HepG2 (cell line): Measurements from ENCODE around the gene IRAK1BP1. TPM values are rescaled to one million over a fixed set of nuclear protein-coding genes. Genes with fewer than 3 reads are reported as not detected.

Source experiments
- ATM ChIP-seq: fragments of 450-650 bp; IDR thresholded peaks from 2 replicates; pipeline ENCODE4 v1.7.1; 2017; ENCODE audit warnings: mild to moderate bottlenecking, borderline replicate concordance
- KAT8 ChIP-seq: IDR thresholded peaks from 2 replicates; pipeline ENCODE4 v1.6.1; 2016; ENCODE audit warnings: missing genetic modification reagents, missing compliant biosample characterization
- MAFG ChIP-seq: sonication (generic); formaldehyde crosslinking; IDR thresholded peaks from 2 replicates; pipeline ENCODE4 v1.5.1; 2020; ENCODE audit warnings: mild to moderate bottlenecking, missing genetic modification reagents
- MIER2 ChIP-seq: IDR thresholded peaks from 2 replicates; pipeline ENCODE4 v1.6.1; 2016; ENCODE audit warnings: missing biosample characterization, missing genetic modification reagents
- POGZ ChIP-seq: sonication (generic); formaldehyde crosslinking; IDR thresholded peaks from 2 replicates; pipeline ENCODE4 v1.4.0; 2020; ENCODE audit warnings: mild to moderate bottlenecking, missing genetic modification reagents
- SALL2 ChIP-seq: sonication (generic); formaldehyde crosslinking; IDR thresholded peaks from 2 replicates; pipeline ENCODE4 v1.8.1; 2023; ENCODE audit warnings: mild to moderate bottlenecking, missing genetic modification reagents, inconsistent platforms
- SETDB1 ChIP-seq: sonication (generic); formaldehyde crosslinking; IDR thresholded peaks from 2 replicates; pipeline ENCODE4 v1.5.1; 2020; ENCODE audit warnings: missing genetic modification reagents, mild to moderate bottlenecking, borderline replicate concordance
- THYN1 ChIP-seq: sonication (generic); formaldehyde crosslinking; IDR thresholded peaks from 2 replicates; pipeline ENCODE4 v1.8.1; 2023; ENCODE audit warnings: low read depth, mild to moderate bottlenecking, moderate library complexity, missing genetic modification reagents, borderline replicate concordance
- ZBTB38 ChIP-seq: sonication (generic); formaldehyde crosslinking; IDR thresholded peaks from 2 replicates; pipeline ENCODE4 v1.5.1; 2020; ENCODE audit warnings: mild to moderate bottlenecking, missing genetic modification reagents
- ZFP36L2 ChIP-seq: sonication (generic); formaldehyde crosslinking; IDR thresholded peaks from 2 replicates; pipeline ENCODE4 v1.4.0; 2020; ENCODE audit warnings: missing genetic modification reagents
- ZNF143 ChIP-seq: sonication (generic); formaldehyde crosslinking; IDR thresholded peaks from 2 replicates; pipeline ENCODE4 v1.4.0; 2020; ENCODE audit warnings: missing genetic modification reagents
- ZNF232 ChIP-seq: sonication (generic); formaldehyde crosslinking; IDR thresholded peaks from 2 replicates; pipeline ENCODE4 v1.4.0; 2020; ENCODE audit warnings: missing genetic modification reagents, borderline replicate concordance
- ZNF331 ChIP-seq: sonication (generic); formaldehyde crosslinking; IDR thresholded peaks from 2 replicates; pipeline ENCODE4 v1.4.0; 2020; ENCODE audit warnings: missing genetic modification reagents
- ZNF354B ChIP-seq: sonication (generic); formaldehyde crosslinking; IDR thresholded peaks from 2 replicates; pipeline ENCODE4 v1.8.0; 2022; ENCODE audit warnings: mild to moderate bottlenecking, missing genetic modification reagents
- ZSCAN29 ChIP-seq: sonication (generic); formaldehyde crosslinking; conservative IDR thresholded peaks from 2 replicates; pipeline ENCODE4 v1.4.0; 2020; ENCODE audit warnings: mild to moderate bottlenecking, missing genetic modification reagents
- polyA plus RNA-seq, 8 experiments: library from polyadenylated mRNA; depleted of rRNA in 3 of 8; stranded (reverse) in 7 of 8; unstranded in 1 of 8; fragments of >200 nt; fragmentation: Illumina TruSeq in 4 of 8; extraction: Trizol in 4 of 8; gene quantifications; 2 replicates each; pipeline versions ENCODE4 v1.2.1 to v1.2.3, GENCODE V29; 2011 to 2016; ENCODE audit warnings: low read depth in 4 of 8, missing spikeins in 1 of 8, mixed read lengths in 1 of 8; ENCODE audit not compliant: insufficient read depth in 1 of 8
- total RNA-seq, 5 experiments: library from RNA; depleted of rRNA; stranded (reverse); fragments of >200 nt; fragmentation: Illumina TruSeq; extraction: Trizol; gene quantifications; 2 replicates each; pipeline ENCODE4 v1.2.3, GENCODE V29; 2016; ENCODE audit warnings: low read depth in 1 of 5
- TF ChIP-seq, protein P1 (sequence below): sonication (generic); formaldehyde crosslinking; conservative IDR thresholded peaks from 2 replicates; pipeline ENCODE4 v1.4.0; 2020; ENCODE audit warnings: missing genetic modification reagents
- TF ChIP-seq, protein P2 (sequence below): sonication (generic); formaldehyde crosslinking; IDR thresholded peaks from 2 replicates; pipeline ENCODE4 v1.8.0; 2022; ENCODE audit warnings: mild to moderate bottlenecking, missing genetic modification reagents, borderline replicate concordance
- TF ChIP-seq, protein P3 (sequence below): sonication (generic); formaldehyde crosslinking; IDR thresholded peaks from 2 replicates; pipeline ENCODE4 v1.9.0; 2022; ENCODE audit warnings: low read depth, missing genetic modification reagents
- TF ChIP-seq, protein P4 (sequence below): IDR thresholded peaks from 2 replicates; pipeline ENCODE4 v1.6.1; 2012; ENCODE audit warnings: low read length, improper control_type of control experiment
- TF ChIP-seq, protein P5 (sequence below): sonication (generic); formaldehyde crosslinking; IDR thresholded peaks from 2 replicates; pipeline ENCODE4 v1.5.1; 2020; ENCODE audit warnings: missing genetic modification reagents, mild to moderate bottlenecking, borderline replicate concordance
- TF ChIP-seq, protein P6 (sequence below): sonication (generic); formaldehyde crosslinking; IDR thresholded peaks from 2 replicates; pipeline ENCODE4 v1.4.0; 2020; ENCODE audit warnings: missing genetic modification reagents

Gene IRAK1BP1
- total and polyA plus RNA-seq, 2 of the 13 experiments (the other 11 are each of a cell fraction or from before 2014, with no cell fraction given): 0.86 to 1.5 TPM

DNA sequence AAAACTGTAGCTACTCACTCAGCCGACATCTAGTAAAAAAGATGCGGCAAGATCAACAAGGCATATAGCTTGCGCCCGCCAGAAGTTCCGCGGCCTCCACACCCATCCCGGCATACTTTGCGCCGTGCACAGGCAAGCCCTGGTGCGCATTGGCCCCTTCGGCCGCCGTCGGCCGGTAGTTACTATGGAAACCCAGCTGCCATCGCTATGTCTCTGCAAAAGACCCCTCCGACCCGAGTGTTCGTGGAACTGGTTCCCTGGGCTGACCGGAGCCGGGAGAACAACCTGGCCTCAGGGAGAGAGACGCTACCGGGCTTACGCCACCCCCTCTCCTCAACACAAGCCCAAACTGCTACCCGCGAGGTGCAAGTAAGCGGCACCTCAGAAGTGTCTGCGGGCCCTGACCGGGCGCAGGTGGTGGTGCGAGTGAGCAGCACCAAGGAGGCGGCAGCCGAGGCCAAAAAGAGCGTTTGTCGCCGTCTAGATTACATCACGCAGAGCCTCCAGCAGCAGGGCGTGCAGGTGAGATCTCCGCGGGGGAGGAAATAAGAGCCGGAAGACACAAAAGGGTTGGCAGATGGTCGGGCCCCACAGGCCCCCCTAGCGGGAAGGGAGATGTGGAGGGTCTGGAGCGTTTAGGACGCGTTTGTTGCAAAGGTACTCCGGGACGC lies at the start of gene IRAK1BP1 (continued):
- TF ChIP-seq, protein P1, sequence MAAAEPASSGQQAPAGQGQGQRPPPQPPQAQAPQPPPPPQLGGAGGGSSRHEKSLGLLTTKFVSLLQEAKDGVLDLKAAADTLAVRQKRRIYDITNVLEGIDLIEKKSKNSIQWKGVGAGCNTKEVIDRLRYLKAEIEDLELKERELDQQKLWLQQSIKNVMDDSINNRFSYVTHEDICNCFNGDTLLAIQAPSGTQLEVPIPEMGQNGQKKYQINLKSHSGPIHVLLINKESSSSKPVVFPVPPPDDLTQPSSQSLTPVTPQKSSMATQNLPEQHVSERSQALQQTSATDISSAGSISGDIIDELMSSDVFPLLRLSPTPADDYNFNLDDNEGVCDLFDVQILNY (CRISPR knock-in tag): no peak
- TF ChIP-seq, protein P2, sequence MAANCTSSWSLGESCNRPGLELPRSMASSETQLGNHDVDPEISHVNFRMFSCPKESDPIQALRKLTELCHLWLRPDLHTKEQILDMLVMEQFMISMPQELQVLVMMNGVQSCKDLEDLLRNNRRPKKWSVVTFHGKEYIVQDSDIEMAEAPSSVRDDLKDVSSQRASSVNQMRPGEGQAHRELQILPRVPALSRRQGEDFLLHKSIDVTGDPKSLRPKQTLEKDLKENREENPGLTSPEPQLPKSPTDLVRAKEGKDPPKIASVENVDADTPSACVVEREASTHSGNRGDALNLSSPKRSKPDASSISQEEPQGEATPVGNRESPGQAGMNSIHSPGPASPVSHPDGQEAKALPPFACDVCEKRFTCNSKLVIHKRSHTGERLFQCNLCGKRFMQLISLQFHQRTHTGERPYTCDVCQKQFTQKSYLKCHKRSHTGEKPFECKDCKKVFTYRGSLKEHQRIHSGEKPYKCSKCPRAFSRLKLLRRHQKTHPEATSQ: peak; percentile 50; the same call in 1 of the 2 replicates
- TF ChIP-seq, protein P3, sequence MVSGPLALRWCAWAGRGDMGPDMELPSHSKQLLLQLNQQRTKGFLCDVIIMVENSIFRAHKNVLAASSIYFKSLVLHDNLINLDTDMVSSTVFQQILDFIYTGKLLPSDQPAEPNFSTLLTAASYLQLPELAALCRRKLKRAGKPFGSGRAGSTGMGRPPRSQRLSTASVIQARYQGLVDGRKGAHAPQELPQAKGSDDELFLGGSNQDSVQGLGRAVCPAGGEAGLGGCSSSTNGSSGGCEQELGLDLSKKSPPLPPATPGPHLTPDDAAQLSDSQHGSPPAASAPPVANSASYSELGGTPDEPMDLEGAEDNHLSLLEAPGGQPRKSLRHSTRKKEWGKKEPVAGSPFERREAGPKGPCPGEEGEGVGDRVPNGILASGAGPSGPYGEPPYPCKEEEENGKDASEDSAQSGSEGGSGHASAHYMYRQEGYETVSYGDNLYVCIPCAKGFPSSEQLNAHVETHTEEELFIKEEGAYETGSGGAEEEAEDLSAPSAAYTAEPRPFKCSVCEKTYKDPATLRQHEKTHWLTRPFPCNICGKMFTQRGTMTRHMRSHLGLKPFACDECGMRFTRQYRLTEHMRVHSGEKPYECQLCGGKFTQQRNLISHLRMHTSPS (CRISPR knock-in tag): no peak
- TF ChIP-seq, protein P4, sequence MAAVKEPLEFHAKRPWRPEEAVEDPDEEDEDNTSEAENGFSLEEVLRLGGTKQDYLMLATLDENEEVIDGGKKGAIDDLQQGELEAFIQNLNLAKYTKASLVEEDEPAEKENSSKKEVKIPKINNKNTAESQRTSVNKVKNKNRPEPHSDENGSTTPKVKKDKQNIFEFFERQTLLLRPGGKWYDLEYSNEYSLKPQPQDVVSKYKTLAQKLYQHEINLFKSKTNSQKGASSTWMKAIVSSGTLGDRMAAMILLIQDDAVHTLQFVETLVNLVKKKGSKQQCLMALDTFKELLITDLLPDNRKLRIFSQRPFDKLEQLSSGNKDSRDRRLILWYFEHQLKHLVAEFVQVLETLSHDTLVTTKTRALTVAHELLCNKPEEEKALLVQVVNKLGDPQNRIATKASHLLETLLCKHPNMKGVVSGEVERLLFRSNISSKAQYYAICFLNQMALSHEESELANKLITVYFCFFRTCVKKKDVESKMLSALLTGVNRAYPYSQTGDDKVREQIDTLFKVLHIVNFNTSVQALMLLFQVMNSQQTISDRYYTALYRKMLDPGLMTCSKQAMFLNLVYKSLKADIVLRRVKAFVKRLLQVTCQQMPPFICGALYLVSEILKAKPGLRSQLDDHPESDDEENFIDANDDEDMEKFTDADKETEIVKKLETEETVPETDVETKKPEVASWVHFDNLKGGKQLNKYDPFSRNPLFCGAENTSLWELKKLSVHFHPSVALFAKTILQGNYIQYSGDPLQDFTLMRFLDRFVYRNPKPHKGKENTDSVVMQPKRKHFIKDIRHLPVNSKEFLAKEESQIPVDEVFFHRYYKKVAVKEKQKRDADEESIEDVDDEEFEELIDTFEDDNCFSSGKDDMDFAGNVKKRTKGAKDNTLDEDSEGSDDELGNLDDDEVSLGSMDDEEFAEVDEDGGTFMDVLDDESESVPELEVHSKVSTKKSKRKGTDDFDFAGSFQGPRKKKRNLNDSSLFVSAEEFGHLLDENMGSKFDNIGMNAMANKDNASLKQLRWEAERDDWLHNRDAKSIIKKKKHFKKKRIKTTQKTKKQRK: no peak
- peak; percentile 75 for TF ChIP-seq POGZ
- TF ChIP-seq MAFG (CRISPR knock-in tag): no peak
- TF ChIP-seq ZNF232 (CRISPR knock-in tag): no peak
- peak; percentile 57; the same call in 1 of the 2 replicates for TF ChIP-seq ZBTB38 (CRISPR knock-in tag)
- TF ChIP-seq, protein P5, sequence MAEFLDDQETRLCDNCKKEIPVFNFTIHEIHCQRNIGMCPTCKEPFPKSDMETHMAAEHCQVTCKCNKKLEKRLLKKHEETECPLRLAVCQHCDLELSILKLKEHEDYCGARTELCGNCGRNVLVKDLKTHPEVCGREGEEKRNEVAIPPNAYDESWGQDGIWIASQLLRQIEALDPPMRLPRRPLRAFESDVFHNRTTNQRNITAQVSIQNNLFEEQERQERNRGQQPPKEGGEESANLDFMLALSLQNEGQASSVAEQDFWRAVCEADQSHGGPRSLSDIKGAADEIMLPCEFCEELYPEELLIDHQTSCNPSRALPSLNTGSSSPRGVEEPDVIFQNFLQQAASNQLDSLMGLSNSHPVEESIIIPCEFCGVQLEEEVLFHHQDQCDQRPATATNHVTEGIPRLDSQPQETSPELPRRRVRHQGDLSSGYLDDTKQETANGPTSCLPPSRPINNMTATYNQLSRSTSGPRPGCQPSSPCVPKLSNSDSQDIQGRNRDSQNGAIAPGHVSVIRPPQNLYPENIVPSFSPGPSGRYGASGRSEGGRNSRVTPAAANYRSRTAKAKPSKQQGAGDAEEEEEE (CRISPR knock-in tag): no peak
- TF ChIP-seq, protein P6, sequence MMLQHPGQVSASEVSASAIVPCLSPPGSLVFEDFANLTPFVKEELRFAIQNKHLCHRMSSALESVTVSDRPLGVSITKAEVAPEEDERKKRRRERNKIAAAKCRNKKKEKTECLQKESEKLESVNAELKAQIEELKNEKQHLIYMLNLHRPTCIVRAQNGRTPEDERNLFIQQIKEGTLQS (CRISPR knock-in tag): no peak
- no peak for TF ChIP-seq ZNF354B (CRISPR knock-in tag)
- TF ChIP-seq ZFP36L2: no peak
- TF ChIP-seq ZNF331: no peak
- TF ChIP-seq THYN1 (CRISPR knock-in tag): no peak
- peak; percentile 90 for TF ChIP-seq ZNF143
- TF ChIP-seq ATM: no peak
- no peak for TF ChIP-seq MIER2
- no peak for TF ChIP-seq ZSCAN29 (CRISPR knock-in tag)
- peak; percentile 87 for TF ChIP-seq KAT8
- TF ChIP-seq SALL2 (CRISPR knock-in tag): peak; percentile 59; the same call in 1 of the 2 replicates
- no peak for TF ChIP-seq SETDB1 (CRISPR knock-in tag)
